ENCODE measurements around the gene MED29. TPM values are rescaled to one million over a fixed set of nuclear protein-coding genes. Genes with fewer than 3 reads are reported as not detected.
A peak's percentile ranks its signal among the peaks of the same experiment; 100 is the strongest.

Gene MED29
- total and polyA plus RNA-seq, 2 of the 13 experiments (the other 11 are each of a cell fraction or from before 2014, with no cell fraction given): 14.0 to 19.7 TPM

- peak; percentile 83 for TF ChIP-seq TBX2 (CRISPR knock-in tag; IDR thresholded peaks at IDR 0.05; ENCODE audit: borderline replicate concordance)
- peak; percentile 77 for TF ChIP-seq NCOA2 (CRISPR knock-in tag; IDR thresholded peaks at IDR 0.05)
- 0 out of 2 replicates have a peak, but pooled peaks have one; percentile 8 for TF ChIP-seq NRL (CRISPR knock-in tag; IDR thresholded peaks at IDR 0.05; ENCODE audit: borderline replicate concordance)
- TF ChIP-seq PITX1 (CRISPR knock-in tag; IDR thresholded peaks at IDR 0.05): peak; percentile 87; the same call in 1 of the 2 replicates
- TF ChIP-seq ZBTB2 (CRISPR knock-in tag; IDR thresholded peaks at IDR 0.05; ENCODE audit: low read depth): no peak
- peak; percentile 35; the same call in 1 of the 2 replicates for TF ChIP-seq ETV6 (CRISPR knock-in tag; conservative IDR thresholded peaks at IDR 0.05)
- no peak for TF ChIP-seq ZNF256 (CRISPR knock-in tag; conservative IDR thresholded peaks at IDR 0.05)
- TF ChIP-seq ZNF570 (CRISPR knock-in tag; IDR thresholded peaks at IDR 0.05; ENCODE audit: borderline replicate concordance): no peak
- peak; percentile 94 for TF ChIP-seq ZGPAT (CRISPR knock-in tag; IDR thresholded peaks at IDR 0.05)
- no peak for TF ChIP-seq ZSCAN20 (CRISPR knock-in tag; IDR thresholded peaks at IDR 0.05; ENCODE audit: borderline replicate concordance)
- no peak for TF ChIP-seq HNRNPK (IDR thresholded peaks at IDR 0.05; ENCODE audit: low read depth, low read length, poor library complexity, severe bottlenecking)
- peak; percentile 82; the same call in 1 of the 2 replicates for TF ChIP-seq ZNF337 (CRISPR knock-in tag; IDR thresholded peaks at IDR 0.05; ENCODE audit: borderline replicate concordance, low read depth)
- TF ChIP-seq ZBTB10 (CRISPR knock-in tag; IDR thresholded peaks at IDR 0.05; ENCODE audit: borderline replicate concordance): no peak
- TF ChIP-seq TERF1 (CRISPR knock-in tag; IDR thresholded peaks at IDR 0.05): no peak
- no peak for TF ChIP-seq GLMP (CRISPR knock-in tag; IDR thresholded peaks at IDR 0.05; ENCODE audit: borderline replicate concordance)
Measured at GRCh38 chr19:39397360-39398296, 6.5 kb downstream of the MED29 start (continued).

Measured in HepG2 (cell line).